NT2/D1 (cell line): ENCODE data around the gene CRAMP1.

Experiments used
- SUZ12 ChIP-seq: IDR thresholded peaks from 2 replicates; pipeline ENCODE4 v1.6.1; 2011; ENCODE audit not compliant: insufficient read length, insufficient read depth; ENCODE audit errors: extremely low read depth
- YY1 ChIP-seq: IDR thresholded peaks from 2 replicates; pipeline ENCODE4 v1.6.1; 2011; ENCODE audit not compliant: insufficient read length, insufficient read depth
- ZNF274 ChIP-seq: IDR thresholded peaks from 2 replicates; pipeline ENCODE4 v1.6.1; 2011; ENCODE audit warnings: mild to moderate bottlenecking, low read depth, low read length

DNA sequence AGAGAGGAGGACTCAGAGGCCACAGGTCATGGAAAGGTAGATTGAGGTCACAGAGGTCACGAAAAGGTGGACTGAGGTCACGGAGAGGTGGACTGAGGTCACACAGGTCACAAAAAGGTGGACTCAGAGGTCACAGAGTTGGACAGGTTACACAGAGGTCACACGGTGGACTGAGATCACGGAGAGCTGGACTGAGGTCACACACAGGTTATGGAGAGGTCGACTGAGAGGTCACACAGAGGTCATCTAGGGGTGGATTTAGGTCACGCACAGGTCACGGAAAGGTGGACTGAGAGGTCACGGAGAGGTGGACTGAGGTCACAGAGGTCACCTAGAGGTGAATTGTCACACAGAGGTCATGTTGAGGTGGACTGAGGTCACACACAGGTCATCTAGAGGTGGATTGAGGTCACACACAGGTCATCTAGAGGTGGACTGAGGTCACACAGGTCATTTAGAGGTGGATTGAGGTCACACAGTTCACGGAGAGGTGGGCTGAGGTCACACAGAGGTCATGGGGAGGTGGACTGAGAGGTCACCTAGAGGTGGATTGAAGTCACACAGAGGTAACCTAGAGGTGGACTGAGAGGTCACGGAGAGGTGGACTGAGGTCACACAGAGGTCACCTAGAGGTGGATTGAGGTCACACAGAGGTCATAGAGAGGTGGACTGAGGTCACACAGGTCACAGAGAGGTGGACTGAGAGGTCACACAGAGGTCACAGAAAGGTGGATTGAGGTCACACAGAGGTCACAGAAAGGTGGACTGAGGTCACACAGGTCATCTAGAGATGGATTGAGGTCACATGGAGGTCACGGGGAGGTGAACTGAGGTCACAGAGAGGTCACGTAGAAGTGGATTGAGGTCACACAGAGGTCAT is 39.2 kb downstream of the CRAMP1 start:
- TF ChIP-seq SUZ12 (no peak), YY1 (no peak), ZNF274 (no peak)
